ENCODE data around the gene RASGRF1.

- TF ChIP-seq CTCF (IDR thresholded peaks at IDR 0.05) (no peak), POLR2A (IDR thresholded peaks at IDR 0.05) (no peak)
Observed at GRCh38 chr15:78960308-78960707, 130.3 kb downstream of the RASGRF1 start.
